HG03103 (cell line): ENCODE results near the gene ADGRG1.
"Not testable (repeated sequence)": the region's sequence is repeated elsewhere in the genome, so short reads cannot be mapped to it uniquely, and the experiment has no call there.

Experiments used
- ATAC-seq: cut with Tn5 transposase; IDR thresholded peaks from one replicate; pipeline ENCODE4 v1.9.1; 2021; ENCODE audit warnings: low read depth; ENCODE audit not compliant: unreplicated experiment

ADGRG1 gene

GRCh38 chr16:57663917-57664661, 35.7 kb downstream of the ADGRG1 start:
- no peak for ATAC-seq

- no peak for ATAC-seq
These were observed 36.2 kb downstream of the ADGRG1 start for GRCh38 chr16:57664662-57665025.

- no peak for ATAC-seq
These were observed 37.1 kb downstream of the ADGRG1 start for GRCh38 chr16:57665541-57665940.

GRCh38 chr16:57666353-57667047, 38.1 kb downstream of the ADGRG1 start:
- ATAC-seq: no peak

GRCh38 chr16:57667048-57667525, 38.7 kb downstream of the ADGRG1 start:
- ATAC-seq: no peak

- no peak for ATAC-seq
These were observed 39.3 kb downstream of the ADGRG1 start for GRCh38 chr16:57667526-57668262.

- no peak for ATAC-seq
These were observed 39.8 kb downstream of the ADGRG1 start, which contains the start of gene ADGRG3 for GRCh38 chr16:57668263-57668571. Gene ADGRG3, plus strand, starts transcription at chr16:57668306. Its CDS starts 42 bp downstream, at chr16:57668348.

- no peak for ATAC-seq
These were observed 40.4 kb downstream of the ADGRG1 start for GRCh38 chr16:57668630-57669475.

- ATAC-seq: no peak
These were observed 41.2 kb downstream of the ADGRG1 start for GRCh38 chr16:57669476-57670162.

GRCh38 chr16:57670196-57670595, 41.8 kb downstream of the ADGRG1 start:
- ATAC-seq: no peak

GRCh38 chr16:57671451-57671850, 43.0 kb downstream of the ADGRG1 start:
- not testable (repeated sequence) for ATAC-seq

GRCh38 chr16:57672416-57672815, 44.0 kb downstream of the ADGRG1 start:
- ATAC-seq: no peak

- no peak for ATAC-seq
These were observed 44.4 kb downstream of the ADGRG1 start for GRCh38 chr16:57672824-57673223.

- ATAC-seq: no peak
These were observed 47.5 kb downstream of the ADGRG1 start for GRCh38 chr16:57675741-57676551.

GRCh38 chr16:57676553-57677085, 48.2 kb downstream of the ADGRG1 start:
- ATAC-seq: no peak

GRCh38 chr16:57677622-57678369, 49.4 kb downstream of the ADGRG1 start:
- no peak for ATAC-seq

- ATAC-seq: no peak
These were observed 50.6 kb downstream of the ADGRG1 start for GRCh38 chr16:57679016-57679415.
